D341Med (cell line): ENCODE measurements around the gene GRAMD1B.
"Not testable (repeated sequence)": the region's sequence is repeated elsewhere in the genome, so short reads cannot be mapped to it uniquely, and the experiment has no call there.

Source experiments
- DNase-seq: peaks from one replicate; pipeline ENCODE4 v3.0.0; 2012; ENCODE audit warnings: low spot score

Gene GRAMD1B

DNA sequence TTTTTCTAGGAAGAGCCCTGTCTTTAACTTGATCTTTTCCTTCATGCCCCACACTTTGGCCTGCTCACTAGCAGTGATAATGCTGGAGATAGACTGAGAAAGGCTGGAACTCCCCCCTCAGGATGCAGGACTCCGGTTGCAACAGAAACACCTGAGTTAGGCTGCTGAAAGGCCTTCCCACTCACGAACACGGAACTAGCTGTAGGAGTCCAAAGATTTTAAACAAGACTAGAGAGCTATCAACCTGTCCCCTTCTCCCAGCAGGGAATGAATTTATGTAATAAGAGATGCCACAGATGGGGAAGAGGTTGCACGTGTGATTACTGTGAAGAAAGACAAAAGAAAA lies 211.4 kb downstream of the GRAMD1B start:
- no peak for DNase-seq

DNA sequence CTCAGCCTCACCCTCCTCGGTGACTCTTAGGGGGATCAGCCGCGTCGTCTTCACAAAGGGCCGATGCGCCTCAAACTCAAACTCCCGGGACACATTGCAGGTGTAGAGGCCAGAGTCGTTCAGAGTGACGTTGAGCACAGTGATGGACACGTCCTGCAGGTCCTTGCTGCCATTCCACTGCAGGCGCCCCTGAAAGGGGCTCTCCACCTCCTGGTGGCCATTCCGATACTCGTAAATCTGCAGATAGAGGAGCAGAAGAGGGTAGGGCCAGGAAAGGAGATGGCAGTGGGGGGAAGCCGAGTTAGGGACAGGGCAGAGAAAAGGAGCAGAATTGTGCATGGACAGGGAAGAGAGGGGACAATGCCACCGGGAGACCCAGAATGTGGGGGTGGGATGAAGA lies 212.4 kb downstream of the GRAMD1B start:
- DNase-seq: no peak

DNA sequence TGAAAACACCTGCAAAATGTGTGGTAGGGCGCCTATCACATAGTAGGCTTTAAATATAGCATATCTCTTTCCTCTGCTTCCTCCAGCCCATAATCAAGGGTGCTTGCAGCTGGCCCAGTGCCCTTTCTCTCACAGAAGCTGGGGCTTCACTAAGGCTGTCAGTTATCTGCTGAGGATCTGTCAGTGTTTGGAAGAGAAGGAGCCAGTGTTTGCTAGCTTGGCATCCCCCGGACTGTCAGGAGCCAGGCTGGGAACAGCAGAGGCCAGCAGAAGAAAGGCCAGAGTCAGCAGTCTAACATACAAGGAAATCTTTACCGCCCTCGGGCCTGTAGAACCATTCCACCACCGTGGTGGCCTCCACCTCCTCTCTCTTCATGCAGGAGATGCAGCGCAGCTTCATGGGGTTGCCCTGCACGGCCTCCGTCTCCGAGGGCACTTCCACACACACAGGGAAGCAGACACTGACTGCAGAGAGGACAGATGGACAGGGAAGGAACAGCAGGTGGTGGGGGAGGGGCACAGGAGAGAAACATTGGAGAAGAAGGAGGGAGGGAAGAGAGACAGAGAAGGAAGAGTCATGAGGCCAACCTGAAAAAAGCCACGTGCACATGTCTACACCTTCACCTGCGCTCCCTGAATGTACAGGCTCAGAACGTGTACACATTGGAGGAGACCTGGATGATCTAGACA lies 215.4 kb downstream of the GRAMD1B start:
- DNase-seq: no peak

DNA sequence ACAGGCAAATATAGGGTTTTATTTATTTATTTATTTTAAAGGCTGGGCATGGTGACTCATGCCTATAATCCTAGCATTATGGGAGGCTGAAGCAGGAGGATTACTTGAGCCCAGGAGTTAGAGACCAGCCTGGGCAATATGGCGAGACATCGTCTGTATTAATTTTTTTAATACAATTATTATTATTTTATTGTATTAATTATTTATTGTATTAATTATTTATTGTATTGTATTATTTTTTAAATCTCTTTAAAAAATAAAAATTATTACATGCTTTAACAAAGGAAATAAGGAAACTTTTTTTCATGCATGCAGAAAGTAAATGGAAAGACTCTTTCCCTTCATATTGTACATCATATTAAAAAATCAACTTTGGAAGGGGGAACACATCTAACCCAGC lies 220.8 kb downstream of the GRAMD1B start:
- no peak for DNase-seq

DNA sequence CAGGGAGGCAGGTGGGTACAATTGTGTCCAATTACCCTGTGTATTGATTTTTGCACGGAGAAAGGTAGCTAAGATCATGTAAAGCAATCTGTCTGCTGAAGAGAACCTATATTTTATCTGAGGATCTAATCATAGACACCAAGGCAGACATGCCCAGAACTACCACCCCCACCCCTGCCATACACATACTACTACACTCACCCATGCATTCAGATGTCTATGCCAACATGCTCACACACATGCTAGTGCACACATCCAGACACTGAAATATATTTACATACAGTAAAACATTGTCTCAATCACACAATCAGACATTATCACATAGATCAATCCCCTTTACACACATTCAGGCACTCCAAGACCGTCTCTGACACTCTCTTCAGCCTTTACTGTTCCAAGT lies 222.5 kb downstream of the GRAMD1B start:
- DNase-seq: no peak

DNA sequence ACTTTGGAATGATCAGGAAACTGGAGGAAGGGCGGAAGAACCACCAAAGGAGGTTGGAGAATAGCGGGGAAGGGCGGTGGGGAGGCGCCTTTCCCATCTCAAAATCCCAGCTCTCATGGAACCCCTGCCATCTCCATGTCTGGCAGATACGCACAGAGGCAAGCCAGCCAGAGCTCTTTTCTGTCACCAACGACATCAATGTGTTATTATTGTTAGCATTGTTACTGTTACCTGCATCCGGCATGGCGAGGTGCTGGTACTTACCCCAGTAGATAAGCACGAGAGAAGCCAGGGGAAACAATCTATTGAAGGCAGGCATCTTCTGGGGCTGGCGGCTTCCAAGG lies 223.4 kb downstream of the GRAMD1B start:
- no peak for DNase-seq

DNA sequence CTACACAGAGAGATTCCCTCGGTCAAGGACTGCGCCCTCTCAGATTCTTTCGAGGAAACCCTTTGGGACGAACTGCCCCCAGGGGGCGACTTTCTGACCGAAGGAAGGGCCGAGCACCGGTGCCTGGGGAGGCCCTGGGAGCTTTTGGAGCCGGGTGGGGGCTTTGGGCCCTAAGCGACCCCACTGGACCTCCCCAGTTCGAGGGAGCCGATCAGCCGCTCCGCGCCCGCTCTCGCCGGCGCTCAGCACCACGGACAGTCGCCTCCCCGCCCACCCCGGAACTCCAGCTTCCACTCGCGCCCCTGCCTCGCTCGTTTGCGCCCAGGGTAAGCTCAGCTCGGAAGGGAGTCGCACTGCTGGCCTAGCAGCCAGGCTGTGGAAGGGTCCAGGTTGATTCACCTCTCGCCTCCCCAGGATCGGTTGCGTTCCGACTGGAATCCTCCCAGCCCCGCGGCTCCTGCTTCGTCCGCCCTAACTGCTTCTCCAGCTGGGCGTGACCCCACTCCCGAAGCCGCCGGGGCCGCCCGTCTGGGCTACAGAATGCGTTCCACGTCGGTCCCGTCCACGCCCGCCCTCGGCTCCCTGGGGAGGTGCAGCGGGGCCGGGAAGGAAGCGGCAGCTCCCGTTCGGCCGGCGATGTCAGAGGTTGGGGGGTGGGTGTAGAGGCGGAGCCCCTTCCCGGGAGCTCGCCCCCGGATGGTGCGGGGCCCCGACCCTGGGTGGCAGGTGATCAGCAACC lies 223.9 kb downstream of the GRAMD1B start:
- DNase-seq: peak; percentile 76

DNA sequence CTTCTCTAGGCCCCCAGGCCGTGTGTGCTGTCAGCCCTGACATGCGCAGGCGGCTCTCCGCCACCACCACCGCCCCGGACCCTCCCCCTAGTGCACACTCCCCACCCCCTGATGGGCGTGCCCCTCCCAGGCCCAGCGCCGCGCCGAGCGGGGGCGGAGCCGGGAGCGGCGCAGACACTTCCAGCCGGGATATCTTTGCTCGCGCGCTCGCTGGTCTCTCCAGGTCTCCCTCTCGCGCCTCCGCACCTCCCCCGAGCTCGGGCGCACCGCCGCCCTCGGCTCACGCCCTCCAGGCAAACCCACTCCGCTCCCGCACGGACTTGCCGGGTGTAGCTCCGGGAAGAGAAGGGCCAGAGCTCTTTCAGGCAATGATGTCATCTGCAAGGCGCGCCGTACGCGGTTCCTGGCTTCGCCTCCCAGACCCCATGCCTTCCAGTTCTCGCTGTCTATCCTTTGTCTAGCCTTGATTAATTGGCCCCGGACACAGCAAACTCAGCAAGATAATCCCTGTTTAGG lies 224.6 kb downstream of the GRAMD1B start, which contains the start of gene SCN3B:
TSS of gene SCN3B (minus strand) at position 59 of the 516 bp plus-strand sequence. CDS start 823 bp downstream, outside the sequence.
- peak; percentile 97 for DNase-seq

DNA sequence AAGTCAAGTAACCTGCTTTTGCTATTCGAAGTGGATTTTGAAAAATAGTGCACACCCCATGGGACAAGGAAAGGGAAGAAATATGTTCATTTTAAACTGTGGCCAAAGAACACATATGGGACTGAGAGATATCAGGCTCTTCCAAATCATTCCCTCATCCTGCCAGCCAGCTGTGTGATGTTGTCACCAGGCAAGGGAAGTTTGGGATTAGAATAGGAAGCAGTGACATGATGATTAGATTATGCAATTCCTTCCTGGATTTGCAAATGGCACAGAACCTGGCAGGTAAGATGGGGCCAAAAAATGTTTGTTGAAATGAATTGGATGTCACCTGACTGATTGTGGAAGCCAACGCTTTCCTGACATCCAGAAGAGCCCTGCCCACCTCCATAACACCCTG lies 229.2 kb downstream of the GRAMD1B start:
- no peak for DNase-seq

DNA sequence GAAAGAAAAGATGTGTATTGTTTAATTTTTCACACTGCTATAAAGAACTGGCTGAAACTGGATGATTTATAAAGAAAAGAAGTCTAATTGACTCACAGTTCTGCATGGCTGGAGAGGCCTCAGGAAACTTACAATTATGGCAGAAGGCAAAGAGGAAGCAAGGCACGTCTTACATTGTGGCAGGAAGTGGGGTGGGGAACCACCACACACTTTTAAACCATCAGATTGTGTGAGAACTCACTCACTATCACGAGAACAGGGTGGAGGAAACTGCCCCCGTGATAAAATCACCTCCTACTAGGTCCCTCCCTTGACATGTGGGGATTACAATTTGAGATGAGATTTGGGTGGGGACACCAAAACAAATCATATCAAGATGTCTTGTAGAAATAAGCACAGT lies 229.9 kb downstream of the GRAMD1B start:
- not testable (repeated sequence) for DNase-seq

DNA sequence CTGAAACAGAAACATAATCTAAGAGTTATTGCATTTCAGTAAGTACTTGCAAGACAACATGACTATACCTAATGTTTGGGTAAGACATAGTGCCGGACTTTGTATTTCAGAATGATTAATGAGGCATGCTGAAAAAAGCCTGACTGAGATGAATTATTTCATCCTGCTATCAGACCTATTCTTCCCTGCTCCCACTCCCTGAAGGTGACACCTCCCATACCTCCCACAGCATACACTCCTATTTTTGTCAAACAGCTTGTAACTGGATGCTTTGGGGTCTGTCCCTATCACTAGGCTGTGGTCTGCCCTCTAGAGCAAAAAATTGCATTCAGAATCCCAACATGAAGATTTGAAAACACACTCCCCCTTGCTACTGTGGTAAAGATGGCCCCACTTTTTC lies 235.2 kb downstream of the GRAMD1B start:
- DNase-seq: no peak

DNA sequence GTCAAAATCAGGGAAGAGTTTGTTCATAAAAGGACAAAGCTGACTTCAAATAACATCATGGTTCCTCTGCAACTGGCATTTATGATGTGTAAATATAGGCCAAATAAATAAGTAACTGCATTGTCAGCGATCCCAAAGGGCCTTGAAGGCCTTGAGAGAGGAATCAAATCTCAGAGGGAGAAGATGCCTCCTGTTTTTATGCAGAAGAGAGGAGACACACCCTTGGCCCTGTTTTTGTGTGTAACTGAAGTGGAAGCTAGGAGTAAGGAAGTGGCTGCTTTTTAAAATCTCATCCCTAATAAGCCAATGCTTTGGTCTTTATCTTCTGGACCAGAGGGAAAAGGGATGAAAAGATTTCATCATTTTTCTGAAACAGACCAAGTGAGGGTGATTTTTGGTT lies 240.0 kb downstream of the GRAMD1B start:
- no peak for DNase-seq

DNA sequence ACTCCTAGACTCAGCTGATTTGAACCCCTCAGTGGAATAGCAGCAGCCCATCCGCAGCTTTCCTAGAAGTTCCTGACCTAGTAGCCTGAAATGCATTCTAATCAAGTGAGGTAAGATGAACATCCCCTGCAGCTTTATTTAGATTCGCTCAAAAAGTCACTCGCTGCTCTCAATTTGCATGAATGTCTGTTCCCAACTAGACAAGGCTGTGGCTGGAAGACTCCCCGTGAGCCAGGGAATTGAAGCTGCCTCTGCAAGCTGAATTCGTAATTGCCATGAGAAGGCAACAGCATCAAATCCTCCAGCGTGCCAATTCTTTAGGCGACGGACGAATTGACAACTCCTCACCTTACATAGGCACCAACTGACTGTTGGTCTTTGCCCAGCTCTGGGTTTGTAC lies 241.5 kb downstream of the GRAMD1B start:
- DNase-seq: no peak

DNA sequence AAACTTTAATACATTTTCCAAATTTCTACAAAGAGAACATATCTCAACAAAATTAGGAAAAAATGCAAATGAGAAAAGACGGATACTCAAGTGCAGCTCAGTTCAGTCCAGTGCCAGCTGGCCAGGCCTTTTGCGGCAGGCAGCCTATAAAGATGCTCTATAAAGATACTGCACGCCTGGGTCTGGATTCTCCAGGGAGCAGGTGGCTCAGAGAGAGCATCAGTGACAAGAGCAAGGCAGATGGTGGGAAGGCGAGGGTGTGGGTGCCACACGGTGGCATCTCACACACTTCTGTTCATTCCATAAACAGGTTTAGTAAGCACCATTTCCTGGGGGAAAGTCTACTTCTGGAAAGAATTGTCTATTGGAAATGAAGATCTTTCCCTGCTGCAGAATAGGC lies 242.5 kb downstream of the GRAMD1B start:
- peak; percentile 30 for DNase-seq

DNA sequence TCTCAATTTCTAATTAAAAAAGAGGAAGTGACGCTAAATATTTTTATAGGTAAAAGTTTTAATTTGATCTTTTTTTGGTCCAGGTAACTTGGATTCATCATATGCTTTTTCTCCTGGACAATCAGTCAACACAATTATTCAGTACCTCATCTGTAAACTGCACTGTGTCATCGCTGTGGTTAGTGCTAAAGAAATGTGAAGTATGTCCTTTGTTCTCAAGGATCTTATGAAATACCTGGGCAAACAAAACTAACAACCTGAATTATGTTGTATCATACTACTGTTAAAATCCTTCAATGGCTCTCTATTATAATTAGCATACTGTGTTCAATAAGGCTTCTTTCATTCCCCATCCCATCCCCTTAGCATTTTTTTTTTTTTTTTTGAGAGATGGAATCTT lies 244.2 kb downstream of the GRAMD1B start:
- DNase-seq: no peak
